Lower leg skin (tissue), 3 donors: ENCODE measurements around the gene PERM1.

ENCODE experiments used
- POLR2A ChIP-seq, 2 donors: fragments of 450-650 bp; IDR thresholded peaks; one replicate each; pipeline ENCODE4 v1.6.1; 2016 to 2017; ENCODE audit warnings: antibody characterized with exemption in 2 of 2, mild to moderate bottlenecking in 1 of 2, moderate library complexity in 1 of 2
- TF ChIP-seq, protein P1 (sequence below), 3 donors: fragments of 450-650 bp; IDR thresholded peaks; one replicate each; pipeline ENCODE4 v1.5.1; 2016; ENCODE audit warnings: antibody characterized with exemption in 3 of 3, mild to moderate bottlenecking in 3 of 3, moderate library complexity in 2 of 3

DNA sequence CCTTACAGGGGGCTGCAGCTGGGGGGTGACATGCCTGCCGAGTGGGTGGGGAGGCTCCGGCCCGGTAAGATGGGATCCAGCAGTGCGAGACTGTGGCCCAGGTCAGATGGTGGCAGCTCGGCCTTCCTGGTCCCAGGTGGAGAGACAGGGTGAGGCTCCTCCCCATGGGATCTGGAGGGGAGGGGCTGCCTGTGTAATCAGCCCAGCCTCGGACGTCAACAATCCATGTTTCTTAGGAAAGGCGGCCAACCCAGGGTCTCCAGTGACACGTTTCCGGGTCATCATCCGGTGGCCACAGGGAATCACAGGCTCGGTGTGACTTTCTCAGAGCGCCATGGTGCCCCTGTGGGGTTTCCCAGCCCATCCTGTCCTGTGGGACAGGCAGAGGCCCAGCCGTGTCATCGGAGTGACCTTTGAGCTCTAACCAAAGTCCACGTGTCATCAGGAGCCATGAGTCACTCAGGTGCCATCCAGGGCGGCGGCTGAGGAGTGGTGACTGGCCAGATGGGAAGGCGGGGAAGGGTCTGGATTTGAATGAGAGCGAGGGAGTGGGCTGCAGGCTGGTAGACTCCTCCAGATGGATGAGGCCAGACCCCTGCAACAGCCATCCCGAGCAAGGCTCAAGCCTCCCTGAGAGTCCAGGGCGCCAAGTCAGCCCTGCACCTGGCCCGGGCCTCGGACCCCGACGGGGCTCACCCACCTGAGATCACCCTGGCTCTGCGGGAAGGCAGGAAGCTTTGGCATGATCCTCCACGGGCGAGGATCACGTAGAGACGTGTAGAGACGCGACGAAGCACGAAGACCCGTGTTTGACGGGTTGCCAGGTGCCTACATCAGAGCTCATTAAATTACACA is 24.6 kb upstream of the PERM1 start:
- TF ChIP-seq, protein P1, sequence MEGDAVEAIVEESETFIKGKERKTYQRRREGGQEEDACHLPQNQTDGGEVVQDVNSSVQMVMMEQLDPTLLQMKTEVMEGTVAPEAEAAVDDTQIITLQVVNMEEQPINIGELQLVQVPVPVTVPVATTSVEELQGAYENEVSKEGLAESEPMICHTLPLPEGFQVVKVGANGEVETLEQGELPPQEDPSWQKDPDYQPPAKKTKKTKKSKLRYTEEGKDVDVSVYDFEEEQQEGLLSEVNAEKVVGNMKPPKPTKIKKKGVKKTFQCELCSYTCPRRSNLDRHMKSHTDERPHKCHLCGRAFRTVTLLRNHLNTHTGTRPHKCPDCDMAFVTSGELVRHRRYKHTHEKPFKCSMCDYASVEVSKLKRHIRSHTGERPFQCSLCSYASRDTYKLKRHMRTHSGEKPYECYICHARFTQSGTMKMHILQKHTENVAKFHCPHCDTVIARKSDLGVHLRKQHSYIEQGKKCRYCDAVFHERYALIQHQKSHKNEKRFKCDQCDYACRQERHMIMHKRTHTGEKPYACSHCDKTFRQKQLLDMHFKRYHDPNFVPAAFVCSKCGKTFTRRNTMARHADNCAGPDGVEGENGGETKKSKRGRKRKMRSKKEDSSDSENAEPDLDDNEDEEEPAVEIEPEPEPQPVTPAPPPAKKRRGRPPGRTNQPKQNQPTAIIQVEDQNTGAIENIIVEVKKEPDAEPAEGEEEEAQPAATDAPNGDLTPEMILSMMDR (IDR thresholded peaks at IDR 0.05): no peak
- no peak for TF ChIP-seq POLR2A (IDR thresholded peaks at IDR 0.05)
